Smooth muscle cell (in vitro differentiated cells): ENCODE data around the gene WNT8B. TPM values are rescaled to one million over a fixed set of nuclear protein-coding genes. Genes with fewer than 3 reads are reported as not detected.

Experiments used
- DNase-seq: peaks from one replicate; lab custom pipeline; 2025; ENCODE audit not compliant: unreplicated experiment; lab: John Stamatoyannopoulos, UW
- H2AFZ ChIP-seq: fragments of 200-600 bp; sonication (generic); 2 replicates; pipeline ENCODE4 v1.6.0; 2016; ENCODE audit warnings: antibody characterized with exemption, low read depth, mild to moderate bottlenecking
- H3F3A ChIP-seq: fragments of 200-600 bp; sonication (generic); 2 replicates; pipeline ENCODE4 v1.6.0; 2017; ENCODE audit warnings: antibody characterized with exemption, low read depth
- H3K27ac ChIP-seq: fragments of 200-600 bp; sonication (generic); 2 replicates; pipeline ENCODE4 v1.5.1; 2016; ENCODE audit warnings: low read depth, mild to moderate bottlenecking
- H3K27me3 ChIP-seq: fragments of 200-600 bp; sonication (generic); 2 replicates; pipeline ENCODE4 v1.6.1; 2016; ENCODE audit warnings: low read depth, mild to moderate bottlenecking
- H3K36me3 ChIP-seq: fragments of 200-600 bp; sonication (generic); 2 replicates; pipeline ENCODE4 v1.5.1; 2016; ENCODE audit warnings: low read depth
- H3K4me1 ChIP-seq: fragments of 200-600 bp; sonication (generic); 2 replicates; pipeline ENCODE4 v1.5.1; 2016; ENCODE audit warnings: low read depth
- H3K4me2 ChIP-seq: fragments of 200-600 bp; sonication (generic); 2 replicates; pipeline ENCODE4 v1.6.0; 2016; ENCODE audit warnings: mild to moderate bottlenecking
- H3K4me3 ChIP-seq: fragments of 200-600 bp; sonication (generic); 2 replicates; pipeline ENCODE4 v1.5.1; 2016; ENCODE audit warnings: mild to moderate bottlenecking
- H3K79me2 ChIP-seq: fragments of 200-600 bp; sonication (generic); 2 replicates; pipeline ENCODE4 v1.6.0; 2016; ENCODE audit warnings: low read depth, mild to moderate bottlenecking
- H3K9ac ChIP-seq: fragments of 200-600 bp; sonication (generic); 2 replicates; pipeline ENCODE4 v1.6.0; 2016; ENCODE audit warnings: low read depth
- H3K9me3 ChIP-seq: fragments of 200-600 bp; sonication (generic); replicated peaks from 2 replicates; pipeline ENCODE4 v1.5.1; 2016; ENCODE audit warnings: low read depth
- H4K20me1 ChIP-seq: fragments of 200-600 bp; sonication (generic); 2 replicates; pipeline ENCODE4 v1.6.0; 2016; ENCODE audit warnings: low read depth
- CTCF ChIP-seq: fragments of 200-600 bp; sonication (generic); IDR thresholded peaks from 2 replicates; pipeline ENCODE4 v1.5.1; 2017; ENCODE audit warnings: borderline replicate concordance, mild to moderate bottlenecking, antibody characterized with exemption; ENCODE audit not compliant: insufficient read depth, poor library complexity, severe bottlenecking
- WGBS: methylation state at CpG from one replicate; pipeline ENCODE4 v1.1.7; 2016; ENCODE audit warnings: low lambda C conversion rate; 5-methylcytosine and 5-hydroxymethylcytosine counted together
- polyA plus RNA-seq: library from polyadenylated mRNA; unstranded; fragments of >200 nt; fragmentation: Nextera tagmentation; extraction: Ambion mirVana; gene quantifications from 2 replicates; pipeline ENCODE4 v1.2.1, GENCODE V29; 2016
- total RNA-seq: library from RNA; depleted of rRNA; stranded (reverse); fragments of >200 nt; gene quantifications from 2 replicates; pipeline ENCODE4 v1.2.3, GENCODE V29; 2014

WNT8B gene
- total and polyA plus RNA-seq, 2 experiments from 2014 or later = not detected

GRCh38 chr10:100442548-100442947 is 20.3 kb upstream of the WNT8B start:
- Histone ChIP-seq H4K20me1 (no peaks in the 10 kb centered on the region), H3K27me3 (peaks cover 10% of the 10 kb centered on the region), H3K9ac (no peak overlapping the region), H3F3A (no peaks in the 10 kb centered on the region), H2AFZ (no peak overlapping the region), H3K27ac (no peak overlapping the region), H3K36me3 (no peaks in the 10 kb centered on the region), H3K4me2 (no peak overlapping the region), H3K4me3 (no peak overlapping the region), H3K4me1 (no peaks in the 10 kb centered on the region), H3K9me3 (no peaks in the 10 kb centered on the region), H3K79me2 (no peaks in the 10 kb centered on the region)
- WGBS = 87% methylated on average over 3 of the region's 3 CpGs
- DNase-seq = no peak
- TF ChIP-seq CTCF = no peak

GRCh38 chr10:100446130-100446761 is 16.6 kb upstream of the WNT8B start:
- Histone ChIP-seq H3K9ac (no peak overlapping the region), H3K4me3 (no peak overlapping the region), H4K20me1 (no peaks in the 10 kb centered on the region), H3K4me1 (no peaks in the 10 kb centered on the region), H3K27ac (no peak overlapping the region), H3K79me2 (no peaks in the 10 kb centered on the region), H3K4me2 (no peak overlapping the region), H3F3A (no peaks in the 10 kb centered on the region), H3K36me3 (no peaks in the 10 kb centered on the region), H3K9me3 (no peaks in the 10 kb centered on the region), H2AFZ (no peak overlapping the region), H3K27me3 (peaks cover 28% of the 10 kb centered on the region)
- WGBS = 81% methylated on average over 4 of the region's 4 CpGs
- no peak for DNase-seq
- no peak for TF ChIP-seq CTCF

- 100% methylated on average over 1 of the region's 1 CpG for WGBS
- no peak overlapping the region for H2AFZ ChIP-seq
- H3K4me3 ChIP-seq = no peak overlapping the region
- no peaks in the 10 kb centered on the region for H3K9me3 ChIP-seq
- no peak overlapping the region for H3K4me2 ChIP-seq
- no peak overlapping the region for H3K9ac ChIP-seq
- H3K36me3 ChIP-seq = no peaks in the 10 kb centered on the region
- no peaks in the 10 kb centered on the region for H3K4me1 ChIP-seq
- H4K20me1 ChIP-seq = no peaks in the 10 kb centered on the region
- no peaks in the 10 kb centered on the region for H3F3A ChIP-seq
- no peak overlapping the region for H3K27ac ChIP-seq
- no peaks in the 10 kb centered on the region for H3K79me2 ChIP-seq
- TF ChIP-seq CTCF = no peak
- peaks cover 34% of the 10 kb centered on the region for H3K27me3 ChIP-seq
- no peak for DNase-seq
These were observed 15.1 kb upstream of the WNT8B start for GRCh38 chr10:100447663-100448062.

- 87% methylated on average over 4 of the region's 4 CpGs for WGBS
- H3K9me3 ChIP-seq = no peaks in the 10 kb centered on the region
- H3K4me1 ChIP-seq = no peaks in the 10 kb centered on the region
- TF ChIP-seq CTCF = no peak
- H3K79me2 ChIP-seq = no peaks in the 10 kb centered on the region
- H3K4me3 ChIP-seq = no peak overlapping the region
- no peak overlapping the region for H3K27ac ChIP-seq
- peaks cover 32% of the 10 kb centered on the region for H3K27me3 ChIP-seq
- H3F3A ChIP-seq = no peaks in the 10 kb centered on the region
- H3K4me2 ChIP-seq = no peak overlapping the region
- no peaks in the 10 kb centered on the region for H3K36me3 ChIP-seq
- no peaks in the 10 kb centered on the region for H4K20me1 ChIP-seq
- no peak overlapping the region for H2AFZ ChIP-seq
- DNase-seq = no peak
- no peak overlapping the region for H3K9ac ChIP-seq
These were observed 13.9 kb upstream of the WNT8B start for GRCh38 chr10:100448951-100449350.
